ENCODE results near the gene HERC6.
"Not testable (repeated sequence)": the region's sequence is repeated elsewhere in the genome, so short reads cannot be mapped to it uniquely, and the experiment has no call there.

Gene HERC6

GRCh38 chr4:88414755-88415154, 36.1 kb downstream of the HERC6 start:
- DNase-seq: no peak
- TF ChIP-seq POLR2A (IDR thresholded peaks at IDR 0.05; ENCODE audit: low read length): no peak
- TF ChIP-seq GATA1 (IDR thresholded peaks at IDR 0.05; ENCODE audit: low read depth, low read length): no peak

GRCh38 chr4:88415982-88416381, 37.3 kb downstream of the HERC6 start:
- no peak for DNase-seq
- no peak for TF ChIP-seq POLR2A (IDR thresholded peaks at IDR 0.05; ENCODE audit: low read length)
- TF ChIP-seq GATA1 (IDR thresholded peaks at IDR 0.05; ENCODE audit: low read depth, low read length): no peak

DNA sequence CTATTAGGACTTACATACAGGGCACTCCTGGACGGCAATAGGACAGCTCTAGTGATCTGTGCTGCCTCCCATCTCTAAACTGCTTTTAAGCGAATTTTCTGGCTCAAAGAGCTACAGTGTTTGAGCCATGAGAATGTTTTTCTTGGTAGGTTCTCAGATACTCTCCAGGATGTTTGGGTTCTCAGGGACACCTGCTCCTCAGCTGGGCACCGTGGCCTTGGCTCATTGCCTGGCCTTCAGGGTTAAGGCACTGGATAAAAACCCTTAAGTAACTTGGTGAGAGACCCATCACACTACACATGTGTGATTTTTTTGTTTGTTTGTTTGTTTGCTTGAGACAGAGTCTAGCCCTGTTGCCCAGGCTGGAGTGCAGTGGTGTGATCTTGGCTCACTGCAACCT, 39.8 kb downstream of the HERC6 start:
- DNase-seq: no peak
- TF ChIP-seq POLR2A (IDR thresholded peaks at IDR 0.05; ENCODE audit: low read length) (no peak), GATA1 (IDR thresholded peaks at IDR 0.05; ENCODE audit: low read depth, low read length) (no peak)

DNA sequence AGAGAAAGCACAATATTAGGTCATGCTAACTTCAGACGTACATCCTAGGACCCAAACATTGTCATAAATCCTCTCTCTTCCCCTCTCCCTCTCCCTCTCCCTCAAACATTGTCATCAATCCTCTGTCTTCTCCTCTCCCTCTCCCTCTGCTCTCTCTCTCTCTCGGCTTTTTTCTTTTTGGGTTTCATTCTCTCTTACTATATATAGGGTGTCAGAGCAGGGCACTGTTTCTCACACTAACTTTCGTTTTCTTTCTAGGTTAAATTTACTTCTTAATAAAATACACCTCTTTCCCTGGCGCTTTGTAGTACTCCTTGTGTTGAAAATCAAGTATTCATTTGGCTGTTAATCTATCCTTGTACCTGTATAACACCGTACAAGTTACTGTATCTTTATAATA, 41.2 kb downstream of the HERC6 start:
- TF ChIP-seq GATA1 (IDR thresholded peaks at IDR 0.05; ENCODE audit: low read depth, low read length) (no peak), POLR2A (IDR thresholded peaks at IDR 0.05; ENCODE audit: low read length) (no peak)
- no peak for DNase-seq

DNA sequence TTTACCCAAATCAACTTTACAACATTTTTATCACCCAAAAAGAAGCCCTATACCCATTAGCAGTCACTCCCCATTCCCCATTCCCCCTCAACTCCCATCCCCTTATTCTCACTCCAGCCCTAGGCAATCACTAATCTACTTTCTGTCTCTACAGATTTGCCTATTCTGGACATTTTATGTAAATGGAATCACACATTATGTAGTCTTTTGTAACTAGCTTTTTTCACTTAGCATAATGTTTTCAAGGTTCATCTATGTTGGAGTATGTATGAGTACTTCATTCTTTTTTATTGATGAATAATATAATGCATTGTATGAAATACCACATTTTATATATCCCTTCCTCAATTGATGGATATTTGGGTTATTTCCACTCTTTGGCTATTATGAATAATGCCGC, 42.2 kb downstream of the HERC6 start:
- no peak for DNase-seq
- no peak for TF ChIP-seq POLR2A (IDR thresholded peaks at IDR 0.05; ENCODE audit: low read length)
- TF ChIP-seq GATA1 (IDR thresholded peaks at IDR 0.05; ENCODE audit: low read depth, low read length): no peak

- no peak for DNase-seq
- TF ChIP-seq GATA1 (IDR thresholded peaks at IDR 0.05; ENCODE audit: low read depth, low read length) (no peak), POLR2A (IDR thresholded peaks at IDR 0.05; ENCODE audit: low read length) (no peak)
These were observed 43.8 kb downstream of the HERC6 start for GRCh38 chr4:88422403-88422802.

- DNase-seq: no peak
- TF ChIP-seq POLR2A (IDR thresholded peaks at IDR 0.05; ENCODE audit: low read length) (no peak), GATA1 (IDR thresholded peaks at IDR 0.05; ENCODE audit: low read depth, low read length) (no peak)
These were observed 50.7 kb downstream of the HERC6 start for GRCh38 chr4:88429401-88429800.

- no peak for DNase-seq
- TF ChIP-seq GATA1 (IDR thresholded peaks at IDR 0.05; ENCODE audit: low read depth, low read length) (no peak), POLR2A (IDR thresholded peaks at IDR 0.05; ENCODE audit: low read length) (no peak)
These were observed 57.5 kb downstream of the HERC6 start for GRCh38 chr4:88435987-88436693.

- DNase-seq: not testable (repeated sequence)
These were observed 59.2 kb downstream of the HERC6 start for GRCh38 chr4:88437873-88438272.

GRCh38 chr4:88439161-88439760, 60.6 kb downstream of the HERC6 start:
- TF ChIP-seq GATA1 (IDR thresholded peaks at IDR 0.05; ENCODE audit: low read depth, low read length) (no peak), POLR2A (IDR thresholded peaks at IDR 0.05; ENCODE audit: low read length) (no peak)
- no peak for DNase-seq

DNA sequence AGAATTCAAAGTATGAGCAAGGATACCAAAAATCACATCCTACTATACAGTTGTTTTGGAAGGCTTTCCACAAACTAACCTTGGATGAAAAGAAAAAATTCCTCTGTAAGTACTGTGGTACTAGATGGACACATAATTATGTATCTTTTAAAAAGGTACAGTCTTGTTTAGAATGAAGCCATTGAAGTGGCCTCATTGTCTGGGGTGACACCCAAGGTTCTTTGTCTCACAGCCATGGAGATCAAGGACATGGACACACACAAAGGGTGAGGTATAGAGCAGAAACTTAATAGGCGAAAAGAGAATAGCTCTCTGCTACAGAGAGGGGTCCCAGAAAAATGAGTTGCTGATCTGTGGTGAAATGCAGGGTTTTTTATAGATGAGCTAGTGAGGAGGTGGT, 61.5 kb downstream of the HERC6 start:
- TF ChIP-seq GATA1 (IDR thresholded peaks at IDR 0.05; ENCODE audit: low read depth, low read length) (no peak), POLR2A (IDR thresholded peaks at IDR 0.05; ENCODE audit: low read length) (no peak)

GRCh38 chr4:88441696-88442095, 63.0 kb downstream of the HERC6 start:
- no peak for DNase-seq
- no peak for TF ChIP-seq GATA1 (IDR thresholded peaks at IDR 0.05; ENCODE audit: low read depth, low read length)
- no peak for TF ChIP-seq POLR2A (IDR thresholded peaks at IDR 0.05; ENCODE audit: low read length)

More for the DNA sequence above, 61.5 kb downstream of the HERC6 start:
- DNase-seq: no peak

DNA sequence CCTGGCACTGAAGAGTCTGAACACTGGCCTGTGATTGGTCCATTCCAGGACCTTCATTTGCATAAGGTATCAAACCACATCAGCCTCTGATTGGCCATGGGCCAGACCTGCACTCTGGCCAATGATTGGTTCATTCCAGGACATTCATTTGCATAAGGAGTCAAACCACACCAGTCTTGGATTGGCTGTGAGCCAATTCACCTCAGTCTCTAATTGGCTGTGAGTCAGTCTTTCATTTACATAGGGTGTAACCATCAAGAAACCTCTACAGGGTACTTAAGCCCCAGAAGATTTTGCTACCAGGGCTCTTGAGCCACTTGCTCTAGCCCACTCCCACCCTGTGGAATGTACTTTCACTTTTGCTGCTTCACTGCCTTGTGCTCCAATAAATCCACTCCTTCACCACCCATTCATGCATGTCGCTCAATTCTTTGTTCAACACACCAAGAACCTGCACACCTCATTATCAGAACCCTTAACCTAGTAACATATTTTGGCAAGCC, 64.1 kb downstream of the HERC6 start:
- peak; percentile 25 to 26 for DNase-seq
- TF ChIP-seq POLR2A (IDR thresholded peaks at IDR 0.05; ENCODE audit: low read length): no peak
- TF ChIP-seq GATA1 (IDR thresholded peaks at IDR 0.05; ENCODE audit: low read depth, low read length): no peak

- DNase-seq: no peak
- TF ChIP-seq GATA1 (IDR thresholded peaks at IDR 0.05; ENCODE audit: low read depth, low read length) (no peak), POLR2A (IDR thresholded peaks at IDR 0.05; ENCODE audit: low read length) (no peak)
These were observed 64.8 kb downstream of the HERC6 start for GRCh38 chr4:88443486-88443885.

- TF ChIP-seq GATA1 (IDR thresholded peaks at IDR 0.05; ENCODE audit: low read depth, low read length) (no peak), POLR2A (IDR thresholded peaks at IDR 0.05; ENCODE audit: low read length) (no peak)
- no peak for DNase-seq
These were observed 66.6 kb downstream of the HERC6 start for GRCh38 chr4:88445252-88445651.
